ENCODE measurements around the gene NPAS3.
A peak's percentile ranks its signal among the peaks of the same experiment; 100 is the strongest.

NPAS3 gene

GRCh38 chr14:32940711-32941667 is 2.3 kb downstream of the NPAS3 start:
- DNase-seq: no peak

- DNase-seq: no peak
These were observed 3.0 kb downstream of the NPAS3 start for GRCh38 chr14:32941668-32942065.

GRCh38 chr14:32947081-32947480 is 8.4 kb downstream of the NPAS3 start:
- DNase-seq: no peak

- DNase-seq: no peak
These were observed 9.1 kb downstream of the NPAS3 start for GRCh38 chr14:32947792-32948191.

- no peak for DNase-seq
These were observed 11.9 kb downstream of the NPAS3 start for GRCh38 chr14:32950584-32950983.

- DNase-seq: no peak
These were observed 28.7 kb downstream of the NPAS3 start for GRCh38 chr14:32967421-32967820.

- no peak for DNase-seq
These were observed 30.4 kb downstream of the NPAS3 start for GRCh38 chr14:32968972-32969544.

GRCh38 chr14:32977913-32978312 is 39.2 kb downstream of the NPAS3 start:
- DNase-seq: peak in 2 of 3 donors; percentile 2 to 6

- no peak for DNase-seq
These were observed 40.1 kb downstream of the NPAS3 start for GRCh38 chr14:32978691-32979255.

- DNase-seq: no peak
These were observed 41.7 kb downstream of the NPAS3 start for GRCh38 chr14:32980178-32980901.

- DNase-seq: no peak
These were observed 42.3 kb downstream of the NPAS3 start for GRCh38 chr14:32980902-32981501.

- DNase-seq: no peak
These were observed 45.7 kb downstream of the NPAS3 start for GRCh38 chr14:32984241-32984930.

GRCh38 chr14:32985866-32986265 is 47.2 kb downstream of the NPAS3 start:
- DNase-seq: no peak

GRCh38 chr14:32986791-32987540 is 48.3 kb downstream of the NPAS3 start:
- no peak for DNase-seq

- no peak for DNase-seq
These were observed 53.0 kb downstream of the NPAS3 start for GRCh38 chr14:32991691-32992090.

GRCh38 chr14:32993921-32994320 is 55.2 kb downstream of the NPAS3 start:
- DNase-seq: no peak

GRCh38 chr14:32996343-32996742 is 57.7 kb downstream of the NPAS3 start:
- no peak for DNase-seq

- DNase-seq: peak; percentile 10 to 36 (median 15)
These were observed 59.8 kb downstream of the NPAS3 start for GRCh38 chr14:32998433-32998832.

GRCh38 chr14:33009673-33010072 is 71.0 kb downstream of the NPAS3 start:
- DNase-seq: no peak

GRCh38 chr14:33010495-33010894 is 71.8 kb downstream of the NPAS3 start:
- DNase-seq: no peak

- no peak for DNase-seq
These were observed 76.0 kb downstream of the NPAS3 start for GRCh38 chr14:33014710-33015109.
